Activated T-cell treated with anti-CD3 and anti-CD28 coated beads, Interleukin-2, amount 50 U/mL, for 48 hours (primary cell): ENCODE measurements around the gene LUC7L3.
"Not testable (repeated sequence)": the region's sequence is repeated elsewhere in the genome, so short reads cannot be mapped to it uniquely, and the experiment has no call there.

Source experiments
- DNase-seq, 2 experiments: peaks; one replicate each; pipeline ENCODE4 v3.0.0-alpha.2; 2020

The LUC7L3 gene

DNA sequence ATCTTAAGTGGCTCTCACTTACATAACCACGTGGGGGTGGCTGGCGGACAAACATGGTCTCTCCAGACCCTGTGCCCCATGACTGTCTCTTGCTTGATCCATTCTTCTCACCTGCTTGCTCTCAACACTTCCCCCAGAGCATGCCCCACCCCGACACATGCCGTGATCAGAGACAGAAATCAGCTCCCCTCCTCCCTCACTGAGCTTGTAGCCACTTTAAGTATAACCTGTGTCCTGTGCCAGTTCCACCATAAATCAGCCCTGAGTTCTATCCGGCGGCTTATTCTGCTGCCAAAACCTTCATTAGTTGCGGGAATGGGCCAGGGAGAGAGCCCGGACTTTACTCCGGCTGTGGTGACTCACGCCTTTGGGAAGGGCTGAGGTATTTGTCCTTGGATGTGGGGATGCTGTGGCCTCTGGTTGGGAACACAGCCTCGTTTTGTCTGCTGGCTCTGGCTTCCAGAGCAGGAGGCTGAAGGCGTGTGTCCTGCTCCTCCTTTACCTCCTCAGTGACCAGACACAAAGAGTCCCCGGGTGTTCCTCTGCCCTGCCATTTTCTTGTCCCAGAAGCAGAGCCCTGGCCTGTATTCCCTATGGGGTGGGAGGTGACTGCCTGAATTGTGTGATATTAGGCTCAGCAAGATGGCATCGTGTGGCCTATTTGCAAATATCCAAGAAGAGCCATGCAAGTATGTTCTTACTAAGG lies 32.8 kb upstream of the LUC7L3 start:
- DNase-seq = no peak

DNA sequence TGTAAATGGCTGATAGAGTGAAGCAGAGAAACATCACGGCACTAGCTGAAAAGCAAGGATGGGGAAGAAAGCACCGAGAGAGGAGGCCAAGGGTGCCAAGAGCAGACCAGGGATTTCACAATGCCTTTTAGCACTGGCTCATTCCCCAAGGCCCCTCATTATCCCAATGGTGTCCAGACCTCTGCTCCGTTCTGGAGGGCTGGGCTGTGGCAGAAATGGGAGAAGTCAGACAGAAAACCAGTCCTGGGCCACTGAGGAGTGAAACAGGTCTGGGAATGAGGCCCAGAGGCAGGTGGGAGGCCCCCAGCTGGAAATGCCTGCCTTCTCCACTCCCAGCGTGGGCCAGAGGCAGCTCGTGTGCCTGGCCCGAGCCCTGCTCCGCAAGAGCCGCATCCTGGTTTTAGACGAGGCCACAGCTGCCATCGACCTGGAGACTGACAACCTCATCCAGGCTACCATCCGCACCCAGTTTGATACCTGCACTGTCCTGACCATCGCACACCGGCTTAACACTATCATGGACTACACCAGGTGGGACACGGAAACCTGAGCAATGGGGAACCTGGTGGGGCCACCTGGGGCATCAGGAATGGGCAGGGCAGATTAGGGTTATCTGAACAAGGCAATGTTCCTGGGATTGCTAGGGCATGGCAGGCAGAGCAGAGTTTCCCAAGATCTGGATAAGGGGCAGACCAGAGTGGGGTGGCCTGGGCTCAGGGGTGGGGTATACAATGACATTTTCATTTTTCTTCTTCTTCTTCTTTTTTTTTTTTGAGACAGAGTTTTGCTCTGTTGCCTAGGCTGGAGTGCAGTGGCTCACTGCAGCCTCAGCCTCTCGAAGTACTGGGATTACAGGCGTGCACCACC lies 32.0 kb upstream of the LUC7L3 start:
- DNase-seq = no peak

DNA sequence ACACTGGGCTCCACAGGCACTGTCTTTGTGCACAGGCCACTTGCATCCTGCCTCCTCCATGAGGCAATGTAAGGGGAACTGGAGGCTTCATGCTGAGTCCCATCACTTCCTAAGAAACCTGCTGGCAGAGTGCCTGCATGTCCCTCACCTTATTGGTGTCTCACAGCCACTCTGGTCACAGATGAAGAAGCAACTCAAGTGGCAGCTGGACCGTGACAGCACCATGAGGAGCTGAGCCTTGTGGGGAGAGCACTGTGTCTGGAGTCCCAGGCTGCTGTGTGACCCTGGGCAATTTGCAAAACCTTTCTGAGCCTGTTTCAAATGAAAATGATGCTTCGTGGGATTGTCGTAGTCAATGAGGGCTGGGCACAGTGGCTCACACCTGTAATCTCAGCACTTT lies 31.2 kb upstream of the LUC7L3 start:
- no peak for DNase-seq

DNA sequence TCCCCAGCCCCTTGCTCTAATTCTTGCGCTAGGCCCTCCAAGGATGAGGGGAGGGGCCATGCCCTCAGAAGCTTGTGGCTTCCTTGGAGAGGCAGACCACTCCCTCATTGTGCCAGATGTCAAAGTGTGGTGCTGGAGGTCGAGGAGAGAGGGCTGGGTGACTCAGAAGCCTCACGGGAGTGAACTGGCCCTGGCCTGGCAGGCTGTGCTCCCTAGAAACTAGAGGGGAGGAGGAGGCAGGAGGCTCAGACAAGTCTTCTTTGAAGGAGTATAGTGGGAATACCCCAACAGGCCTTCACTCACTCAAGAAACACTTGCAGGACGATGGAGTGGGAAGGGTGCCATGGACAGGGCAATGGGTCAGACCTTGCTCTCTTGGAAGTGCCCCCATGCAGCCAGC lies 30.2 kb upstream of the LUC7L3 start:
- no peak for DNase-seq

DNA sequence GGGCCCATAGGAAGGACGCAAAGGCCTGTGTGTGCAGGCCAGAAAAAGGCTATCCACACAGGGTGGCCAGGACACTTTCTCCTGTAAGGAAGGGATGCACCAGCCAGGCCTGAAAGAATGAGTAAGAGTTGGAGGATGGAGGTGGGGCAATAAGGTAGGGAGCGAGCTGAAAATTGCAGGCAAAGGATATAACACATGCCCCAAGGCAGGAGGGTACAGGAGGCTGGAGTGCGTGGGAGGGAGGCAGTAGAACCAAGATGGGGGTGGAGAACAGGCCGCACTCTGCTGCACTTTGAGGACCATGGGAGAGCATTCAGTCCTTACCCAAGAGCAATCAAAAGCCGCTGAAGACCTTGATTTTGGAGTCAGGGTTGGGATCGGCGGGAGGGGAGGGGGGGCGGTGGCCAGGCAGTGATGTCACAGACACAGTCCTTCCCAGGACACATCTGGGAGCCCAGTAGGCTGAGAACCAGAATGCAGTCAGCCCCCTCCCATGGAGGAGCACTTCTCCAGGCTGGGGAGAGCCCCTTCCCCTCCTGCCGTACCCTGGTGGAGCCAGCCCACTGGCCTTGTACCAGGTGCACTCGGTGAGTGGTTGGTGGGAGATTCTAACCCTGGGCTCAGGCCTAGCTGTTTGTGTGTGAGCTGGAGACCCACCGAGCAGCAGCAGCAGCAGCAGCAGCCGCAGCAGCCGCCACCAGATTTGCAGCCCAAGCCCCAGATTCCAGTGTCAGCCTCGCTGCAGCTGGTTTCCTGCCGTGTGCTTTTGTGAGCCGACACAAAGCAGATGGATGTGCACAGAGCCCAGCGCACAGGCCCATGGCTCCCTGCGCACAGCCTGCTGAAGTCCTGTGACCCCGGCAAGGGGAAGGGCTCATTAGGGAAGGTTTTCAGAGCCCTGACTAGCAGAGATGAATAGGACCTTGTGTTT lies 29.2 kb upstream of the LUC7L3 start:
- no peak for DNase-seq

DNA sequence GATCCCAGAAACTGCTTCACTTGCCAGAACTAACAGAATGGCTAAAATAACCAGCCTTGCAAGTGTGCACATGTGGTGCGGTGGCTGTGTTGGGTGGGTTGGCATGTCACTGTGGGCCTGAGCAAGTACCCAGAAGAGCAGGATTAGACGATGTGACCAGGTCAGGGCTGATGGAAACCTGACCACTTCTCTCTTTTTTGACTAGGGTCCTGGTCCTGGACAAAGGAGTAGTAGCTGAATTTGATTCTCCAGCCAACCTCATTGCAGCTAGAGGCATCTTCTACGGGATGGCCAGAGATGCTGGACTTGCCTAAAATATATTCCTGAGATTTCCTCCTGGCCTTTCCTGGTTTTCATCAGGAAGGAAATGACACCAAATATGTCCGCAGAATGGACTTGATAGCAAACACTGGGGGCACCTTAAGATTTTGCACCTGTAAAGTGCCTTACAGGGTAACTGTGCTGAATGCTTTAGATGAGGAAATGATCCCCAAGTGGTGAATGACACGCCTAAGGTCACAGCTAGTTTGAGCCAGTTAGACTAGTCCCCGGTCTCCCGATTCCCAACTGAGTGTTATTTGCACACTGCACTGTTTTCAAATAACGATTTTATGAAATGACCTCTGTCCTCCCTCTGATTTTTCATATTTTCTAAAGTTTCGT lies 28.4 kb upstream of the LUC7L3 start:
- no peak for DNase-seq

DNA sequence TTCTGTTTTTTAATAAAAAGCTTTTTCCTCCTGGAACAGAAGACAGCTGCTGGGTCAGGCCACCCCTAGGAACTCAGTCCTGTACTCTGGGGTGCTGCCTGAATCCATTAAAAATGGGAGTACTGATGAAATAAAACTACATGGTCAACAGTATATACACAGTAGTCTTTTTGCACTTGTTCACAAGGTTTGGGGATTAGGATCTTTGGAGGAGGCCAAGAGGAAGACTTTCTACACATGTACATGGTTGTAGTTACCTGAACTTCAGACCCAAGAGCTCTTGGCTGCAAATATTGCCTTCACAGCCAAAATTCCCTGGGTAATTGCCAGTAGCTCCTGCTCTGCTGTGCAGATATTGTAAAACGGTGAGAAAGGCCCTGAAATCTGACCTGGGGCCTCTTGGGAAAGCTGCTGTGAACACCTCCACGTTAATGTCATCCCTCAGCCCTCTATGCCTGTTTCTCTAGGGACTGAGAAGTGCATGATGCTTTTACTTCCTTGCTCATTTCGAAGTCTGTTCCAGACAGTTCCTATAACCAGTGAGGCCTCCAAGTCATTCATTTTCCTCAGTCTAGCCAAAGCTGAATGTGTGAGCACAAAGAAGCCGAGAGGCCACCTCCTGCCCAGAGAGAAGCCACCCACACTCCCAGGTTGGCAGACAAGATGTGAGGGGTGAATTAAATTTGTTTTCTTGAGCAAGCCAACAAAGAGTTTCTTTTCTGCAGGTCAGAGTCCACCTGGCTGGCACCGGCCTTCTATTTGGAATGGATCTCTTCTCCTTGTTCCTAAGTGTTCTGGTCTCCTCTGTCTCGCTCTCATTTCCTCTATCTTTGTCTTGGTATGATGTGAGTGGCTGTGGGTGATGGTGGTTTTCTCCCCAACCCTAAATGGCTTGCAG lies 27.6 kb upstream of the LUC7L3 start:
- DNase-seq = no peak

DNA sequence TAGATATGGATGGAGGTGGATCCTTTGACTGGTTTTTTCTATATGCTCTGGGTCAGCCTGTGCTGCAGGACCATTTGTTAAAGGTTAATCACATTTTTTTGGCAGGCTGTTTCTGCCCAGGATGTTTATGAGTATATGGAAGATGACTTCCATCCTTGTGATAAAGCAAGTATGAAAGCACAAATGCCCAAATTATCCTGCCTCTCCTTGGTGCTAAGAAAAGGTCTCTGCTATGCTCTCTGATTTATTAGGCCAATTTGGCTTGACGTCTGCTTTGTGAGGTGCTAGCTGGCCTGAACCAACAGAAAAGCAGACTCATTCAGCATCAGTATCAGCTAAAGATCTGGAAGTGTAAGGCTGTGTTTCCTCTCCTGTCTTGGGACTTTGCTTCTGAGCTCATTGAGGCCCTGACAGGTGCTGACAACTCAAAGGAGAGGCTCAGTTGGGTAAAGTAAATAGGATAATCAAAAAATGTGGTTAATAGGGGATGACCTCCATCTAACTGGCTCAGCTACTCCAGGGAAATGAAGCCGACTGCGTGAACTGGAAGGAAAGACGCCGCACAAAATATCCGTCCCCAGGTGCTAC lies 26.9 kb upstream of the LUC7L3 start:
- no peak for DNase-seq

DNA sequence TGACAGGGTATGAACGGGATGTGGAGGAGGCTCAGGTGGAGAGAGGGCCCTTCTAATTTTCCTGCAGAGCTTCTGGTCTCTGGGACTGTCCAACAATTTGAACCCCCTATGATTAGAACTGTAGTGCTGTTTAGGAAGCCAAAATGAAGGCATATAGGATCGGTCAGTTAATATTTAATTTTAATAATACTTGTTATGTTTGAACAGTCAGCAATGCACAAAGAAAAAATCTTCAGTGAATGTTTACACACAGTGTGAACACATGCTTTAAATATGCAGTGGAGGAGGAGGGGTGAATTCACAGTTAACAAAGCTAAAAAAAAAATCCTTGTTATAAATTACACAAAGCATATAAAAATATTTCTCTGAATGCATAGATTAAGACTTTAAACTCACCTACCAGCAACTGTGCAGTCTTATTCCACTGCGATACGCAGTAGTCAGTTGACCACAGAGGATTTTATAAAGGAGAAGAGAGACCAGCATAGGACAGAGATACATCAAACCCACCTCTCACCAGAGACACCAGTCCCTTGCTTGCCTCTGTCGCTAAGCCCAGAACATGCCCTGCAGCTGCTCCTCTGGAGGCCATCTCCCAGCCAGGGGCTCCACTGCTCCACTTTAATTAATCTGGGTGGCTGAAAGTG lies 26.2 kb upstream of the LUC7L3 start:
- DNase-seq = no peak

DNA sequence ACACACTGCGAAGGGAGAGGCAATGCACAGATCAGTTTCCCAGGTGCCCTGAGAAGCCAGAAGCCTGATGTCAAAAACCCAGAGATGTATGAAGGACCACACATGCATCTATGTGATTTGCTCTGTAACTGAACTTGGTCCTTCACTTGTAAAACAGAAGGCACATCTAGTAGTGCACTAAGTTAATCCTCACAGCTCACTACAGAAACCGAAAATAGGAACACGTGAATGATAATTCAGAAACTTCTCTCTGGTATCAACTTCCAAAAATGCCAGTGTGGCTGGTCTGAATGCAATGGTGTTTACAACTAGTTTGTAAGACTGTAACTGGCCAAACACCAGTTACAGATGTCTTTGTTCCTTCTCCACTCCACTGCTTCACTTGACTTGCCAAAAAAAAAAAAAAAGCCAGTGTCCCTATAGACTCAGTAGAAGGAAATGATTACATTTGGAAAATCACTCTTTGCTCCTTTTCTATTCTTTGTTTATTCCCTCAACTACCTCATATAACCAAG lies 23.0 kb upstream of the LUC7L3 start:
- no peak for DNase-seq

DNA sequence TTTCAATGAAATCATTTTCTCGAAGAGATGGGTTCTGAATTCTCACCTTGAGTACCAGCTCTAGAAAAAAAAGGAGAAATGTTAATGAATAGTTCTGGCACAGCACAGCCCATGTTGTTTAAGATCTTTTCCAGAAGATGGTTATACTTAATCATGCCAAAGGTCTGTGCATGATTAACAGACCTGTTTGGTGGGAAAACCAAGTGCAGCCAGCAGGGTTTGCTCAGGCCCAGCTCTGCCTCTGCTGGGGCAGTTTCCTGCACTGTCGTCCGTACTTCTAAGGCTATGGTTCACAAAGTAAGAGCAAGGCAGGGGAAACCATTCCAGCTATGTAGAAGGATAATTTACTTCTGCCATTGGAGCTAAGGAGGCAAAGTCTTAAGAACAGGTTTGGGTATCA lies 22.3 kb upstream of the LUC7L3 start:
- no peak for DNase-seq

DNA sequence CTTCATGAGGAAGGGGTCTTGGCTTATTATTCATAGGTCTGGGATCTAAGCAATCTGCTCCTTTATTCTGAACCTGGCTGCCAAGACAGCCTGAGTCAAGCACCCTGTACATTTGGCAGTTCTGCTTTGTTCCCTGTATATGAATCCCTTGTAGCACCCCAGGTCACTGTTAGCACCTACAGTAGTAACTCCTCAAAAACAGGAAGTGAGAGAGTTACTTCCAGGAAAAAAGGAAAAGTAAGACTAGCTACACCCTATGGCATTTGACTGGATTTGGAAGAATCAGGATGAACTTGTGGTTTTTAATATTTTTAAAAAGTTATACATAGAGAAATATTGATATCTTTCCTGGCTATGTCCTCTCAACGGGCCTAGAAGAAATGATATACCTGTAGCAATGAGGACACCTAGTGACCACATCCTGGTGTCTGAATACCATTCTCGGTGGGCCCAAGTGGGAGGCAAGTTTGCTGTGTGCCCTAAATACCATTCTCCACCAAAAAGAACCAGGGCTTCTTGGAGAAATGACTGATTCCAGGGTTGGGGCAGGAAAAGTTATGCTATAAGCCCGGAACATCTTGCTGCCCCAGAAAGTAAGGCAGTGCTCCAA lies 21.6 kb upstream of the LUC7L3 start:
- no peak for DNase-seq

DNA sequence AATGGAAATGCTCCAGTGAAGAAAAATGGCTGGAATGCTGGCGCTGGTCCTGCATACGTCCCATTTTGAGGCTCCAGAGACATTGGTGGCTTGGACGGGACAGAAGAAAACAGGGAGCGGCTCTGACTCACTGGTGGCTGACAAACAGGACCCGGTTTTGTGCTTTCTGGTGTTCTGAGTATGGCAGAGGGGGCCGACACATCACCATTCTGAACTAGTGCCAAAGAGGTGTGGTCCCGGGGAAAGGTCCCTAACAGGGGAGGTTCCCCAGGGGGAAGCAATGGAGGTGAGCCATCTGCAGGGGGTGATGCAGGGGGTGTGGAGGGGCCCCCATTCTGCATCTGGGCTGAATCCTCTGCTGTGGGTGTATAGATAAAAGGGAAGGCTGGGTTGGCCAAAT lies 20.0 kb upstream of the LUC7L3 start:
- DNase-seq = no peak

DNA sequence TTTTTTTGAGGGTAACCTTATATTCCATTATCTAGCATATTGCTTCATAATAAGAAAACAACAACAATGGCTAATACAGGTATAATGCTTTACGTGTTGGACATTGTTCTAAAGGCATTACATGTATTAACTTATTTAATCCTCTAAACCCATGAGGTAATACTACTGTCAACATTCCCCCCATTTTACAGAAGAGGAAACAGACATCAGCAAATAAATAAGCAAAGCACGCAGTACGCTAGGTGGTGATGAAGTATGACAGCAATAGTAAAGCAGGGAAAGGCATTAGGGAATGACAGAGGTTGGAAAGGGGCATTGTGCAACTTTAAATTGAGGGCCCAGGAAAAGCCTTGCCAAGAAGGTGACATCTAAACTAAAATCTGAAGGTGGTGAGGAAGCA lies 16.2 kb upstream of the LUC7L3 start:
- DNase-seq = no peak

DNA sequence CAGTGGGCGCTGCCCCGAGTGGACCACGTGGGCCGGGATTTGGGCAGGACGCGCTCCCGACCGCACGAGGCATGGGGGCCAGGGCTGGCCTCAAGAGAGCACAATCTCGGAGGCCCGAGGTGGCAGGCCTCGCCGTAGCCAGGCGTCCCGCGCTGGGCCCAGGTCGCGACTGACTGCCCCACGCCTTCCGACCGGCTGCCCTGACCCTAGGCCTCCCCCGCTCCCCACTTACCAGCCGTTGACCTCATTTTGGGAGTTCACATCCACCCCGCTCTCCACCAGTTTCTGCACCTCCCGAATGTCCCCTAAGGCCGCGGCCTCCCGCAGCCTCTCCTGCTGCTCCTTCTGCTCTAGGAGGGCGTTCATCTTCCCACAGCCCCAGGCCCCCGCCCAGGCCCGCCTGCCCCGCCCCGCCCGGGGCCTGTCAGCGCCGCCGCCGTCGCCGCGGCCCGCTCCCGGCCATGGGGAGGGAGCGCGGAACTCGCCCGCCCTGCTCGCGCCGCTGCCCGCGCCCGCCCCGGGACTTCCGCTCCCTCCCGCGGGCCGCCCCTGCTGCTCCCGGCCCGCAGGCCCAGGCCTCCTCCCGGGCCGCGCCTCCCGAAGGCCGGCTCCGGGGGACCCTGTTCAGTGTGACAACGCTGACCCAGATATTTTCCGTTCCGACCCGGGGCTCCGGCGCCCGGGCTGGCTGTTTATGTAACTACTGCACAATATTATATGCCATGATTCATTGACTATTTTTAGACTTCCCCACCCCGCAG lies 11.9 kb upstream of the LUC7L3 start, which contains the start of gene ANKRD40:
Gene ANKRD40, minus strand, starts transcription at position 626 of the 761 bp plus-strand sequence. Its CDS starts 260 bp downstream, at position 366.
- DNase-seq = peak; percentile 97 to 98

DNA sequence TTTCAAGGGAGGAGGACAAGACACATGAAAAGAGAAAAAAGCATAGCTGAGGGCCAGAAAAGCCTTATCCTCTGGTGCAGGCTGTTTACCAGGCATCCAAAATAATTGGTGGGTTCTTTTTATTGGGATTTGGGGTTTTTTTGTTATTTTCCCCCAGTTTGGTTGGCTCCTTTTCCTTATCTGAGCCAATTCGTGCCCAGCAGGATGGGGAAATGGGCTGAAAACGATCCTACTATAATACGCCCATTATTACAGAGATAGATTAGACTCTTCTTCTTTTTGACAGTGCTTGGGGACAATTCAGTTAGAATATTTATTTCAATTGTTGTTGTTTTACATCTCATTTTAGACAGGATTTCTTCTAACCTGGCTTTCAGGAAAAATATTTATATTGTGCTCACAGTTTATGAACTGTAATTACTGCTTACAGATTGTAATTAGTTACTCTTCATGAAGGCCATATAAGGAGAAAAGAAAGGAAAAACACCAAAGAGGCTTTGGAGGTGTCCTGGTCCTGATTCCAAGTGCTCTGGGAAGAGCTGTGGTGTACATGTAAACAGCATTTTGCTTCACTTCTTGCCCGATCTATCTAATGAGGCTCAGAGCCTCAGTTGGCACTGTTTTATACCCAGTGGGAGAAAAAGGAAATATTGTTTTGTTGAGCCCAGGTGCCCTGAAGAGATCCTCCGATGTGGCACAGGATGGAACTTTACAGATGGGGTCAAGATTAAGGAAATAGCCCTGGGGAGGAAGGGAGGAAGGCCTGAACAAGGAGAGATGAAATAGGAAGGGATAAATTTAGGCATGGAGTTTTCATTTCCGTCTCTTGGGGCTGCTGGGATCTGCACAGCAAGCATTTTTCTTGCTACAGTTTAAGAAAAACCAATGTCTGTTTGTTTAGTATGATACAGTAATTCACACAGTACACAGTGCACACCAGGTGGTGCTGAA lies 11.1 kb upstream of the LUC7L3 start:
- DNase-seq = no peak

DNA sequence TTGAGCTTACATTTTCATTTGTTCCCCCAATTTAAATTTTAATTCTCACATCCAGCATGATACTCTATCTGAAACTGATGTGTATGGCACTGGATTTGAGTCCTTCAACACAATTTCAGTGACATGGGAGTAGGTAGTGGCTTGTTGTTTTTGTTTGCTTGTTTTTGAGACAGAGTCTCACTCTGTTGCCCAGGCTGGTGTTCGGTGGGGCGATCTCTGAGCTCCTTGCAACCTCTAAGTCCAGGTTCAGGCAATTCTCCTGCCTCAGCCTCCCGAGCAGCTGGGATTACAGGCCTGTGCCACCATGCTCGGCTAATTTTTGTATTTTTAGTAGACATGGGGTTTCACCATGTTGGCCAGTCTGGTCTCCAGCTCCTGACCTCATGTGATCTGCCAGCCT lies 10.3 kb upstream of the LUC7L3 start:
- not testable (repeated sequence) for DNase-seq

DNA sequence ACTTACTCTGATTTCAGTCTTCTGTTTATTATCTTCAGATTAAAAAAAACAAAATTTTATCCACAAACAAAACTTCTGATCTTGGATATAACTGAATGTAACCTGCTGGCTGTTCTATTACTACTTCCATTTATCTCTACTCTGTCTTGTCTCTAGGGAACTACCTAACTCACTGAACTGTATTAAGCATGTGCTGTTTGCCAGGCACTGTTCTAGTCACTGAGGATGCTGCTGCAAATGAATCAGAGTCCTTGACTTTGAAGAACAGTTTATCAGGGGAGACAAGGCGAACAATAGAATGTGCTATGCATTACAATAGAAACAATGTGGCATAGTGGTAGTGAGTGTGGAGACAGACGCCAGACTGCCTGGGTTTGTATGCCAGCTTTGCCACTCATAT lies 9.4 kb upstream of the LUC7L3 start:
- no peak for DNase-seq
